A673 (cell line): ENCODE data around the gene C3orf20. TPM values are rescaled to one million over a fixed set of nuclear protein-coding genes. Genes with fewer than 3 reads are reported as not detected.

ENCODE experiments used
- BruUV-seq: library from RNA; stranded (reverse); fragments of 400-500 nt; replicated peaks from 2 replicates; lab custom pipeline; 2021; lab: Mats Ljungman, UMichigan
- CTCF ChIA-PET: fragments of 300-600 bp; sonication (Branson Sonifier 250); formaldehyde crosslinking; loops from one replicate; lab custom pipeline; 2022; ENCODE audit warnings: antibody characterized with exemption; lab: Charles Lee
- POLR2A ChIA-PET: fragments of 300-600 bp; sonication (Branson Sonifier 250); formaldehyde crosslinking; loops from one replicate; lab custom pipeline; 2022; ENCODE audit warnings: antibody characterized with exemption; ENCODE audit not compliant: low non-redundant PET; lab: Charles Lee
- DNase-seq: peaks from one replicate; pipeline ENCODE4 v3.0.0-alpha.2; 2015; ENCODE audit warnings: low spot score
- H3K27ac ChIP-seq: fragments of 200-600 bp; sonication (generic); 2 replicates; pipeline ENCODE4 v1.5.1; 2016; ENCODE audit warnings: mixed run types, low read depth, mild to moderate bottlenecking, mixed read lengths, antibody characterized with exemption, low read length; ENCODE audit not compliant: poor library complexity, severe bottlenecking
- H3K27me3 ChIP-seq: fragments of 200-600 bp; sonication (generic); replicated peaks from 2 replicates; pipeline ENCODE4 v1.6.1; 2017; ENCODE audit warnings: mixed run types, low read depth, mild to moderate bottlenecking, mixed read lengths, antibody characterized with exemption, low read length; ENCODE audit not compliant: insufficient read depth, poor library complexity
- H3K36me3 ChIP-seq: fragments of 200-600 bp; sonication (generic); 2 replicates; pipeline ENCODE4 v1.6.1; 2016; ENCODE audit warnings: mixed run types, mild to moderate bottlenecking, mixed read lengths, antibody characterized with exemption, low read length; ENCODE audit not compliant: insufficient read depth, poor library complexity, severe bottlenecking
- H3K4me1 ChIP-seq: fragments of 200-600 bp; sonication (generic); 2 replicates; pipeline ENCODE4 v1.6.1; 2017; ENCODE audit warnings: mixed run types, mild to moderate bottlenecking, mixed read lengths, antibody characterized with exemption, low read length; ENCODE audit not compliant: insufficient read depth, poor library complexity, severe bottlenecking
- H3K4me3 ChIP-seq: fragments of 200-600 bp; sonication (generic); 2 replicates; pipeline ENCODE4 v1.5.1; 2016; ENCODE audit warnings: low read depth, mixed run types, mild to moderate bottlenecking, mixed read lengths, low read length; ENCODE audit not compliant: poor library complexity, severe bottlenecking
- H3K9me3 ChIP-seq: fragments of 200-600 bp; sonication (generic); 2 replicates; pipeline ENCODE4 v1.6.1; 2016; ENCODE audit warnings: mixed run types, low read depth, mild to moderate bottlenecking, mixed read lengths, antibody characterized with exemption, low read length; ENCODE audit not compliant: poor library complexity, severe bottlenecking
- CTCF ChIP-seq: fragments of 300-800, 200-600 bp; sonication (generic); conservative IDR thresholded peaks from 2 replicates; pipeline ENCODE4 v1.5.1; 2017; ENCODE audit warnings: low read depth, mild to moderate bottlenecking, antibody characterized with exemption, low read length, moderate library complexity, mixed read lengths
- EZH2 ChIP-seq: fragments of 200-600 bp; sonication (generic); IDR thresholded peaks from 2 replicates; pipeline ENCODE4 v1.6.1; 2017; ENCODE audit warnings: borderline replicate concordance, low read depth, mild to moderate bottlenecking, mixed read lengths, antibody characterized with exemption, low read length; ENCODE audit not compliant: poor library complexity, severe bottlenecking
- intact Hi-C: fragments of 100-400 bp; cut with micrococcal nuclease; formaldehyde crosslinking; loops from one replicate; pipeline ENCODE4 v1.10.0; 2022; ENCODE audit not compliant: unreplicated experiment
- total RNA-seq: library from RNA; stranded (reverse); gene quantifications from 2 replicates; pipeline ENCODE4 v1.2.3, GENCODE V29; 2021

The C3orf20 gene
- total RNA-seq, 1 experiment from 2014 or later = 0.17 TPM

- DNase-seq = no peak
- H3K27ac ChIP-seq = no peak overlapping the region
- H3K4me1 ChIP-seq = no peaks in the 10 kb centered on the region
- intact Hi-C loops = no loop called here
- H3K27me3 ChIP-seq = no peaks in the 10 kb centered on the region
- H3K36me3 ChIP-seq = no peaks in the 10 kb centered on the region
- CTCF ChIA-PET = no interaction called here
- no peak overlapping the region for H3K4me3 ChIP-seq
- TF ChIP-seq CTCF (no peak), EZH2 (no peak)
- H3K9me3 ChIP-seq = no peaks in the 10 kb centered on the region
- POLR2A ChIA-PET = no interaction called here
- BruUV-seq = no TSS peak
Measured at GRCh38 chr3:14768182-14768790, 93.3 kb downstream of the C3orf20 start.

- no peaks in the 10 kb centered on the region for H3K4me1 ChIP-seq
- POLR2A ChIA-PET = no interaction called here
- no peak for DNase-seq
- BruUV-seq = no TSS peak
- H3K36me3 ChIP-seq = no peaks in the 10 kb centered on the region
- intact Hi-C loops = no loop called here
- TF ChIP-seq CTCF = no peak
- H3K27ac ChIP-seq = no peak overlapping the region
- H3K4me3 ChIP-seq = no peak overlapping the region
- H3K9me3 ChIP-seq = no peaks in the 10 kb centered on the region
- CTCF ChIA-PET = no interaction called here
- no peaks in the 10 kb centered on the region for H3K27me3 ChIP-seq
Measured at GRCh38 chr3:14768881-14769280, 93.9 kb downstream of the C3orf20 start.

- Histone ChIP-seq H3K4me3 (no peak overlapping the region), H3K9me3 (no peaks in the 10 kb centered on the region), H3K4me1 (no peaks in the 10 kb centered on the region), H3K27me3 (no peaks in the 10 kb centered on the region), H3K36me3 (no peaks in the 10 kb centered on the region), H3K27ac (no peak overlapping the region)
- no TSS peak for BruUV-seq
- POLR2A ChIA-PET = no interaction called here
- no peak for DNase-seq
- intact Hi-C loops = loop anchor here (10.0 kb wide), 1 partner anchor 95 kb away; the partner anchor contains the start of gene C3orf20
- TF ChIP-seq CTCF (no peak), EZH2 (no peak)
- CTCF ChIA-PET = no interaction called here
Measured at GRCh38 chr3:14769544-14770325, 94.8 kb downstream of the C3orf20 start.
